Mucosa of stomach (tissue), 1 donor: Measurements from ENCODE around the gene CACHD1.

ENCODE experiments used
- H3K27me3 ChIP-seq: one replicate; pipeline ENCODE4 v1.7.0; 2013; ENCODE audit warnings: mild to moderate bottlenecking, low read length; ENCODE audit not compliant: control insufficient read depth, insufficient read depth
- H3K36me3 ChIP-seq: one replicate; pipeline ENCODE4 v1.7.0; 2013; ENCODE audit warnings: low read length; ENCODE audit not compliant: control insufficient read depth, insufficient read depth
- H3K4me1 ChIP-seq: one replicate; pipeline ENCODE4 v1.7.0; 2013; ENCODE audit warnings: mild to moderate bottlenecking, low read length; ENCODE audit not compliant: control insufficient read depth, insufficient read depth
- H3K4me3 ChIP-seq: one replicate; pipeline ENCODE4 v1.7.0; 2013; ENCODE audit warnings: low read length
- H3K9ac ChIP-seq: one replicate; pipeline ENCODE4 v1.7.0; 2013; ENCODE audit warnings: mild to moderate bottlenecking, low read length, moderate library complexity
- H3K9me3 ChIP-seq: one replicate; pipeline ENCODE4 v1.7.0; 2013; ENCODE audit warnings: mild to moderate bottlenecking, low read length, moderate library complexity; ENCODE audit not compliant: control insufficient read depth
- donor health status: Pancreatic carcinoma.

The CACHD1 gene

DNA sequence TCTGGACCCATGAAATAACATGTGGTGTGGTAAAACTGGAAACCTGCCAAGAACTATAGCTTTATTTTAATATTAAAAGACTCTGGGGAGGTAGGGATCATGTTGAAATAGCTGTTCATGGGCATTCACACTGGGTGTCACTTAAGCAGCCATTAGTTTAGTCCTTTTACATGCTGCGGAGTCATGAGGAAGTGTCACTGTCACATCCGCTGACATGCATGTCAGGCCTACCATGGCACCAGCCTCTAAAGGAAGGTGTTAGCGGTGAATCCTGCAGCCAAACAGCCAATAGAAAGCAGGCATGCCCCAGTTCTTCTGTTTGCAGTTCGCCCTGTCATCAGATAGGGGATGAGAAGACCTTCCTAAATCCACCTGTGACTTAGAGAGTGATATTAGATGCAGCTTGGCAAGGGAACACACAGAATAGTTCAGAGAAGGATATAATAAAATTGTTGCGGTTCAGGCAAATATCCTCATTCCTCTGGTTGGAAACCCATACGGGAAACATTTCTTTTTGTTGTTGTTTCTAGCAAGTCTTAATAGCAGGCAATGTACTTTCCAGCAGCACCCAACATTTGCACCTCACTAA lies 100.4 kb downstream of the CACHD1 start:
- Histone ChIP-seq H3K9ac (no peak overlapping the region), H3K4me1 (no peaks in the 10 kb centered on the region), H3K27me3 (no peaks in the 10 kb centered on the region), H3K36me3 (no peaks in the 10 kb centered on the region), H3K4me3 (no peak overlapping the region), H3K9me3 (no peaks in the 10 kb centered on the region)

- Histone ChIP-seq H3K27me3 (no peaks in the 10 kb centered on the region), H3K4me3 (no peak overlapping the region), H3K36me3 (no peaks in the 10 kb centered on the region), H3K9me3 (no peaks in the 10 kb centered on the region), H3K4me1 (no peaks in the 10 kb centered on the region), H3K9ac (no peak overlapping the region)
Measured at GRCh38 chr1:64572222-64572900, 102.4 kb downstream of the CACHD1 start.

- H3K9me3 ChIP-seq = no peaks in the 10 kb centered on the region
- H3K9ac ChIP-seq = no peak overlapping the region
- no peak overlapping the region for H3K4me3 ChIP-seq
- H3K36me3 ChIP-seq = no peaks in the 10 kb centered on the region
- no peaks in the 10 kb centered on the region for H3K27me3 ChIP-seq
- no peaks in the 10 kb centered on the region for H3K4me1 ChIP-seq
Measured at GRCh38 chr1:64574301-64574700, 104.4 kb downstream of the CACHD1 start.

GRCh38 chr1:64575881-64576676 lies 106.2 kb downstream of the CACHD1 start:
- H3K9me3 ChIP-seq = no peaks in the 10 kb centered on the region
- H3K9ac ChIP-seq = no peak overlapping the region
- H3K36me3 ChIP-seq = no peaks in the 10 kb centered on the region
- no peaks in the 10 kb centered on the region for H3K4me1 ChIP-seq
- H3K4me3 ChIP-seq = no peak overlapping the region
- no peaks in the 10 kb centered on the region for H3K27me3 ChIP-seq

DNA sequence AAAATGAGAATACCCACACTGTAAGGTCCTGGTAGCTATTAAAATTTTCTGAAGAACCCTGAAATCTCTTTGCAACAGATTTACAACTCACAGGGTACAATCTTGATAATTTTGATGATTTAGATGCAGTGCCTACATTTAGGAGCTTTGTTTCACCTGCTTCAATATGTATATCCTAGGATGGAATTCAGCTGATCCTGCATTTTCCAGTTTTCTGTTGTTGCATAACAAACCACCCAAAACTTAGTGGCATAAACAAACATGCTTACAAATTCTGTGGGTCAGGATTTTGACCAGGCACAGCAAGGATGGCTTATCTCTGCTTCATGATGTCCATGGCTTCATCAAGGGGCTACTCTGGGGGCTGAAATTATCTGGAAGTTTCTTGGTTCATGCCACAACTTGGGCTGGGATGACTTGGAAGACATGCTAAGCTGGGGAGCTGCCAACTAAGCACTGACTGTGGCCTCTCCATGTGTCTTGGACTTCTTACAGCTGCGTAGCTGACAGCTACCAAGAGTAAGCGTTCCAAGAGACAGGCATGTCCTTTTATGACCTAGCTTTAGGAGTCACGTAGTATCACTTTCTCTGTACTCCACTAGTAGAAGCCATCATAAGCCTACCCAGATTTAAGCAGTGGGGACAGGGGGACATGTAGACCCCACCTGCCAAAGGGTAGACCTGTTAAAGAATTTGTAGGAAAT lies 108.5 kb downstream of the CACHD1 start:
- Histone ChIP-seq H3K9ac (no peak overlapping the region), H3K36me3 (no peaks in the 10 kb centered on the region), H3K4me1 (no peaks in the 10 kb centered on the region), H3K9me3 (no peaks in the 10 kb centered on the region), H3K27me3 (no peaks in the 10 kb centered on the region), H3K4me3 (no peak overlapping the region)

DNA sequence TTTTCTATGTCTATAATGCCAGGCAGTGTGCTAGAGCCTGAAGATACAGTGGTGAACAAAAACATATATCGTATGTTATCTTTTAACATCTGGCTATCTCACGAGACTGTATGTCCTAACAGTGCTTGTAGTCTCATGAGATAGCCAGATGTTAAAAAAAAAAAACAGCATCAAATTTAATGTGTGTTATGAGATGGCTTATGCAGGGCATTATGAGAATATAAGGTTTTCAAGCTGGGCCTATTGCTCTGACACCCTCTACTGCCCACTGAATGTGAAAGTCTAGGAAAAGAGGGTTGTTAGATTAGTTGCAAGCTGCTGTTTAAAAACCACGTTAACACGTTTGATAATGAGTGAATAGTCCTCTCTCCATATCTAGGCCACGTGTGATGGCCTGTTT lies 109.8 kb downstream of the CACHD1 start:
- Histone ChIP-seq H3K9ac (no peak overlapping the region), H3K27me3 (no peaks in the 10 kb centered on the region), H3K36me3 (no peaks in the 10 kb centered on the region), H3K9me3 (no peaks in the 10 kb centered on the region), H3K4me3 (no peak overlapping the region), H3K4me1 (no peaks in the 10 kb centered on the region)

GRCh38 chr1:64581135-64581842 lies 111.4 kb downstream of the CACHD1 start:
- H3K9ac ChIP-seq = no peak overlapping the region
- no peaks in the 10 kb centered on the region for H3K9me3 ChIP-seq
- no peaks in the 10 kb centered on the region for H3K36me3 ChIP-seq
- H3K27me3 ChIP-seq = no peaks in the 10 kb centered on the region
- H3K4me3 ChIP-seq = no peak overlapping the region
- no peaks in the 10 kb centered on the region for H3K4me1 ChIP-seq

DNA sequence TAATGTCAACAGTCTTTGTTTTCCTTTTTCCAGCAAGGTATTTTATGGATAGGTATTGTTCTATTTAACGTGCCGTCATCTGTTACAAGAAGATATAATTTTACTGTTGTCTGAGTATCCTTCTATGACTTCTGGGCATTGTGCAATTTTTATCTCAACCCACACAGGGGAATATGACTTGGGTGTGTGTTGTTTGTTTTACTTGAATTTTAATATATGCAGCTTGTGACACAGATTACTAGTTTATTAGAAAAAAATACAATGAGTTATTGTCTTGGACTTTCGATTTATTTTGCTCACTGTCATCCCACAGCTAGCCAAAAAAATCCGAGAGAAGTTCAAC lies 111.9 kb downstream of the CACHD1 start:
- no peaks in the 10 kb centered on the region for H3K36me3 ChIP-seq
- no peak overlapping the region for H3K4me3 ChIP-seq
- H3K27me3 ChIP-seq = no peaks in the 10 kb centered on the region
- no peaks in the 10 kb centered on the region for H3K4me1 ChIP-seq
- no peak overlapping the region for H3K9ac ChIP-seq
- no peaks in the 10 kb centered on the region for H3K9me3 ChIP-seq

DNA sequence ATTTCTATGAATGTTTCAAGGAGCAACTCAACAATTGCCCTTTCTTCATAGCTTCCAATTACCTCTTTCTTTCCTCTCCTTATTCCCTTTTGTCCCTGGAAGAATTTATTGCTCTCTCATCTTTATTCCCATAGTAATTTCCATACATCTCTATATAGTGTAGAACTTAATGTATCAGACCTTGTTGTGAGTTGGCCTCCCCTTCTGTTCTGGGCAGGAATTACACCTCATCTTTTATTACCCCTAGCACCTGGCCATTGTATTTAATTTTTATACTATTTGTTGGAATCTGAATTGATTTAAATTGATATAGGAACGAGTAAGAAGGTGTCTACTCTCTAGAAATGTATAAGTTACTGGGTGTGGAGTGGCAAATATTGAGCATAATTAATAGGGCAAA lies 114.5 kb downstream of the CACHD1 start:
- Histone ChIP-seq H3K4me3 (no peak overlapping the region), H3K4me1 (no peaks in the 10 kb centered on the region), H3K27me3 (no peaks in the 10 kb centered on the region), H3K9me3 (no peaks in the 10 kb centered on the region), H3K36me3 (no peaks in the 10 kb centered on the region), H3K9ac (no peak overlapping the region)

GRCh38 chr1:64588876-64589275 lies 118.9 kb downstream of the CACHD1 start:
- H3K27me3 ChIP-seq = no peaks in the 10 kb centered on the region
- H3K9me3 ChIP-seq = no peaks in the 10 kb centered on the region
- no peaks in the 10 kb centered on the region for H3K36me3 ChIP-seq
- no peak overlapping the region for H3K9ac ChIP-seq
- no peak overlapping the region for H3K4me3 ChIP-seq
- no peaks in the 10 kb centered on the region for H3K4me1 ChIP-seq

DNA sequence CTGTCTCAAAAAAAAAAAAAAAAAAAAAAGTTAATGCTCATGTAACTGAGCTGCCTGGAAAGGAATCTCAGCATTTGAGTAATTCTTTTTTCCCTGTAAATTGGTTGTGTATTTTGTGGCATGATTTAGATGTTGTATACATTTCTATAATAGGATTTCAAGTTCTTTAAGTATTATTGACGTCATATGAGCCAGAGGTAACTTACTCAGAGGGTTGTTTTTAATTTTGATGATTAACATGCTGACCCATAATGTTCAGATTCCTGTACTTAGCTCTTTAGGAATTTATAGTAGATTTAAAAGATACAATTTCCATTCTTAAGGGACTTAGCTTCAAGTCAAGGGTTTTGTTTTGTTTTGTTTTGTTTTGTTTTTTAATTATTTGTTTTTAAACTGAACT lies 120.4 kb downstream of the CACHD1 start:
- H3K9ac ChIP-seq = no peak overlapping the region

More for the DNA sequence above, 120.4 kb downstream of the CACHD1 start:
- no peaks in the 10 kb centered on the region for H3K27me3 ChIP-seq
- no peaks in the 10 kb centered on the region for H3K36me3 ChIP-seq
- no peak overlapping the region for H3K4me3 ChIP-seq
- no peaks in the 10 kb centered on the region for H3K9me3 ChIP-seq
- no peaks in the 10 kb centered on the region for H3K4me1 ChIP-seq
